Keratinocyte (primary cell): ENCODE data around the gene MMP21. TPM values are rescaled to one million over a fixed set of nuclear protein-coding genes. Genes with fewer than 3 reads are reported as not detected.

ENCODE experiments used
- DNase-seq: peaks from one replicate; pipeline ENCODE4 v3.0.0-alpha.2; 2011; ENCODE audit warnings: low read depth, missing footprints, low spot score
- FAIRE-seq: peaks from 2 replicates; lab custom pipeline; 2011; peaks lifted over from hg19 to GRCh38; lab: Jason Lieb, UNC
- H2AFZ ChIP-seq: 2 replicates; pipeline ENCODE4 v1.6.0; 2012; ENCODE audit warnings: low read length, control low read depth, inconsistent platforms; ENCODE audit not compliant: control insufficient read depth
- H3K27ac ChIP-seq: 2 replicates; pipeline ENCODE4 v1.5.1; 2011; ENCODE audit warnings: low read length; ENCODE audit not compliant: control insufficient read depth, insufficient read depth
- H3K27me3 ChIP-seq: 3 replicates; pipeline ENCODE4 v1.6.0; 2011; ENCODE audit warnings: low read length; ENCODE audit not compliant: control insufficient read depth, insufficient read depth; ENCODE audit errors: extremely low read depth
- H3K36me3 ChIP-seq, 2 experiments: 2 replicates in 1 of 2; 3 replicates in 1 of 2; pipeline ENCODE4 v1.5.1; 2011; ENCODE audit warnings: low read length in 2 of 2, mild to moderate bottlenecking in 1 of 2; ENCODE audit not compliant: control insufficient read depth in 2 of 2, insufficient read depth in 2 of 2; ENCODE audit errors: extremely low read depth in 1 of 2
- H3K4me1 ChIP-seq: 3 replicates; pipeline ENCODE4 v1.5.1; 2011; ENCODE audit warnings: low read length; ENCODE audit not compliant: control insufficient read depth, insufficient read depth; ENCODE audit errors: extremely low read depth
- H3K4me2 ChIP-seq: 3 replicates; pipeline ENCODE4 v1.6.0; 2011; ENCODE audit warnings: low read depth, low read length; ENCODE audit not compliant: control insufficient read depth, insufficient read depth; ENCODE audit errors: extremely low read depth
- H3K4me3 ChIP-seq, 3 experiments: fragments of 200-600 bp in 1 of 3; sonication (generic) in 1 of 3; 2 replicates in 2 of 3; 3 replicates in 1 of 3; pipeline ENCODE4 v1.5.1; 2011 to 2016; ENCODE audit warnings: low read length in 3 of 3, mild to moderate bottlenecking in 3 of 3, control low read depth in 2 of 3, inconsistent platforms in 1 of 3, low read depth in 1 of 3, mixed read lengths in 1 of 3, mixed run types in 1 of 3, moderate library complexity in 1 of 3; ENCODE audit not compliant: control insufficient read depth in 2 of 3, insufficient read depth in 2 of 3; ENCODE audit errors: extremely low read depth in 1 of 3
- H3K79me2 ChIP-seq: 2 replicates; pipeline ENCODE4 v1.6.0; 2012; ENCODE audit warnings: low read length; ENCODE audit not compliant: control insufficient read depth, insufficient read depth
- H3K9ac ChIP-seq: 3 replicates; pipeline ENCODE4 v1.6.0; 2011; ENCODE audit warnings: low read length; ENCODE audit not compliant: control insufficient read depth, insufficient read depth; ENCODE audit errors: extremely low read depth
- H3K9me1 ChIP-seq: 3 replicates; pipeline ENCODE4 v1.6.0; 2011; ENCODE audit warnings: low read length; ENCODE audit not compliant: control insufficient read depth, insufficient read depth; ENCODE audit errors: extremely low read depth
- H3K9me3 ChIP-seq: 2 replicates; pipeline ENCODE4 v1.5.1; 2012; ENCODE audit warnings: low read depth, low read length; ENCODE audit not compliant: control insufficient read depth
- H4K20me1 ChIP-seq: 3 replicates; pipeline ENCODE4 v1.6.0; 2011; ENCODE audit warnings: low read length; ENCODE audit not compliant: control insufficient read depth, insufficient read depth; ENCODE audit errors: extremely low read depth
- EZH2 ChIP-seq: IDR thresholded peaks from one replicate; pipeline ENCODE4 v1.6.1; 2012; ENCODE audit warnings: inconsistent platforms, mild to moderate bottlenecking, low read length, moderate library complexity
- dilution Hi-C: fragments of 300-500 bp; cut with MboI; formaldehyde crosslinking; loops from one replicate; pipeline ENCODE4 v1.7.0; 2020; ENCODE audit warnings: low sequenced_read_pairs; ENCODE audit not compliant: extremely low pct_ligation_motif_present
- polyA plus RNA-seq, 5 experiments: library from polyadenylated mRNA; depleted of rRNA in 3 of 5; stranded (reverse) in 3 of 5; stranded (forward) in 1 of 5; unstranded in 1 of 5; fragments of >200 nt; gene quantifications; 1 replicate in 1 of 5; 2 replicates in 3 of 5; 3 replicates in 1 of 5; pipeline versions ENCODE4 v1.2.1 to v1.2.3, GENCODE V29; 2011 to 2012; ENCODE audit warnings: missing spikeins in 2 of 5, low read depth in 1 of 5, low replicate concordance in 1 of 5
- TF ChIP-seq, protein P1 (sequence below), 3 experiments: IDR thresholded peaks in 1 of 3; conservative IDR thresholded peaks in 1 of 3; optimal IDR thresholded peaks in 1 of 3; 2 replicates in 2 of 3; 3 replicates in 1 of 3; pipeline versions ENCODE3 to v1.5.1; 2011; ENCODE audit warnings: low read length in 3 of 3, mild to moderate bottlenecking in 3 of 3, moderate library complexity in 2 of 3, control low read depth in 1 of 3, inconsistent platforms in 1 of 3; ENCODE audit not compliant: insufficient read depth in 2 of 3; ENCODE audit errors: extremely low read depth in 1 of 3

The MMP21 gene
- polyA plus RNA-seq, 1 donor (not counting 4 experiments of a cell fraction or from before 2014, with no cell fraction given) = not detected

- no peaks in the 10 kb centered on the region for H3K36me3 ChIP-seq
- FAIRE-seq (no peak), DNase-seq (no peak)
- H3K9ac ChIP-seq = no peak overlapping the region
- no peaks in the 10 kb centered on the region for H3K9me3 ChIP-seq
- no peaks in the 10 kb centered on the region for H3K79me2 ChIP-seq
- H3K4me2 ChIP-seq = no peak overlapping the region
- H2AFZ ChIP-seq = no peak overlapping the region
- H3K9me1 ChIP-seq = no peaks in the 10 kb centered on the region
- H4K20me1 ChIP-seq = no peaks in the 10 kb centered on the region
- no peak overlapping the region for H3K4me3 ChIP-seq
- H3K27me3 ChIP-seq = no peaks in the 10 kb centered on the region
- TF ChIP-seq, protein P1, sequence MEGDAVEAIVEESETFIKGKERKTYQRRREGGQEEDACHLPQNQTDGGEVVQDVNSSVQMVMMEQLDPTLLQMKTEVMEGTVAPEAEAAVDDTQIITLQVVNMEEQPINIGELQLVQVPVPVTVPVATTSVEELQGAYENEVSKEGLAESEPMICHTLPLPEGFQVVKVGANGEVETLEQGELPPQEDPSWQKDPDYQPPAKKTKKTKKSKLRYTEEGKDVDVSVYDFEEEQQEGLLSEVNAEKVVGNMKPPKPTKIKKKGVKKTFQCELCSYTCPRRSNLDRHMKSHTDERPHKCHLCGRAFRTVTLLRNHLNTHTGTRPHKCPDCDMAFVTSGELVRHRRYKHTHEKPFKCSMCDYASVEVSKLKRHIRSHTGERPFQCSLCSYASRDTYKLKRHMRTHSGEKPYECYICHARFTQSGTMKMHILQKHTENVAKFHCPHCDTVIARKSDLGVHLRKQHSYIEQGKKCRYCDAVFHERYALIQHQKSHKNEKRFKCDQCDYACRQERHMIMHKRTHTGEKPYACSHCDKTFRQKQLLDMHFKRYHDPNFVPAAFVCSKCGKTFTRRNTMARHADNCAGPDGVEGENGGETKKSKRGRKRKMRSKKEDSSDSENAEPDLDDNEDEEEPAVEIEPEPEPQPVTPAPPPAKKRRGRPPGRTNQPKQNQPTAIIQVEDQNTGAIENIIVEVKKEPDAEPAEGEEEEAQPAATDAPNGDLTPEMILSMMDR (optimal IDR thresholded peaks at IDR 0.05 in 1 of 3, IDR thresholded peaks at IDR 0.05 in 1 of 3, conservative IDR thresholded peaks at IDR 0.05 in 1 of 3; ENCODE audit: extremely low read depth in 1 of 3, insufficient read depth in 2 of 3, low read length in 3 of 3) = no peak
- TF ChIP-seq EZH2 = no peak
- dilution Hi-C loops = no loop called here
- no peaks in the 10 kb centered on the region for H3K4me1 ChIP-seq
- H3K27ac ChIP-seq = no peak overlapping the region
Observed at GRCh38 chr10:125777806-125778205, 2.2 kb upstream of the MMP21 start.

GRCh38 chr10:125774581-125775191, 935 bp downstream of the MMP21 start:
- dilution Hi-C loops = no loop called here

More at GRCh38 chr10:125774581-125775191, 935 bp downstream of the MMP21 start:
- TF ChIP-seq EZH2 = no peak
- TF ChIP-seq, protein P1 (optimal IDR thresholded peaks at IDR 0.05 in 1 of 3, IDR thresholded peaks at IDR 0.05 in 1 of 3, conservative IDR thresholded peaks at IDR 0.05 in 1 of 3; ENCODE audit: extremely low read depth in 1 of 3, insufficient read depth in 2 of 3, low read length in 3 of 3) = no peak
- H3K27ac ChIP-seq = no peak overlapping the region
- no peaks in the 10 kb centered on the region for H3K9me1 ChIP-seq
- H3K4me3 ChIP-seq = no peak overlapping the region
- no peaks in the 10 kb centered on the region for H3K9me3 ChIP-seq
- no peaks in the 10 kb centered on the region for H3K79me2 ChIP-seq
- FAIRE-seq (no peak), DNase-seq (no peak)
- H3K4me1 ChIP-seq = no peaks in the 10 kb centered on the region
- H3K27me3 ChIP-seq = no peaks in the 10 kb centered on the region
- H4K20me1 ChIP-seq = no peaks in the 10 kb centered on the region
- H3K9ac ChIP-seq = no peak overlapping the region
- H3K36me3 ChIP-seq = no peaks in the 10 kb centered on the region
- no peak overlapping the region for H2AFZ ChIP-seq
- H3K4me2 ChIP-seq = no peak overlapping the region
